HCT116 (cell line): ENCODE measurements around the gene ANTXRL. TPM values are rescaled to one million over a fixed set of nuclear protein-coding genes. Genes with fewer than 3 reads are reported as not detected.

ENCODE experiments used
- ATAC-seq: fragments of 200-7000 bp; cut with Tn5 transposase; 2 replicates; pipeline ENCODE4 v1.9.1; 2020; ENCODE audit warnings: mild to moderate bottlenecking, moderate library complexity
- BruUV-seq: library from RNA; stranded (reverse); fragments of 400-500 nt; replicated peaks from 2 replicates; lab custom pipeline; 2021; lab: Mats Ljungman, UMichigan
- CTCF ChIA-PET: fragments of 300-600 bp; sonication (Branson Sonifier 250); formaldehyde crosslinking; loops from one replicate; lab custom pipeline; 2021; ENCODE audit warnings: antibody characterized with exemption; lab: Charles Lee
- POLR2A ChIA-PET: fragments of 300-600, 350-600 bp; sonication (Branson Sonifier 250); formaldehyde crosslinking; loops from one replicate; lab custom pipeline; 2021; ENCODE audit warnings: antibody characterized with exemption; lab: Charles Lee
- RAD21 ChIA-PET, 2 experiments: fragments of 300-600 bp; sonication (Branson Sonifier 250); formaldehyde crosslinking; loops; one replicate each; lab custom pipeline; 2023; ENCODE audit warnings: low total read pairs in 2 of 2; ENCODE audit not compliant: uncharacterized antibody in 2 of 2, unreplicated experiment in 2 of 2, low non-redundant PET in 1 of 2; lab: Charles Lee
- DNase-seq: peaks from one replicate; pipeline ENCODE4 v3.0.0-alpha.2; 2010; ENCODE audit warnings: low read depth, low spot score
- H2AFZ ChIP-seq: fragments of 200-600 bp; shearing (Covaris generic), sonication (generic); 2 replicates; pipeline ENCODE4 v1.6.1; 2017; ENCODE audit warnings: low read depth, mixed run types, mixed read lengths, antibody characterized with exemption, low read length; ENCODE audit not compliant: poor library complexity, severe bottlenecking
- H3K27ac ChIP-seq: 2 replicates; pipeline ENCODE4 v1.5.1; 2012; ENCODE audit warnings: low read depth, low read length
- H3K27me3 ChIP-seq: fragments of 200-600 bp; sonication (generic); 2 replicates; pipeline ENCODE4 v1.6.1; 2016; ENCODE audit warnings: mixed run types, low read length, mixed read lengths; ENCODE audit not compliant: insufficient read depth
- H3K36me3 ChIP-seq, 2 experiments: fragments of 200-500 bp in 1 of 2; fragments of 200-600 bp in 1 of 2; sonication (Bioruptor generic) in 1 of 2; sonication (generic) in 1 of 2; 2 replicates each; pipeline versions ENCODE4 v1.5.1 to v1.6.1; 2014 to 2016; ENCODE audit warnings: low read length in 2 of 2, inconsistent platforms in 1 of 2, mixed read lengths in 1 of 2, mixed run types in 1 of 2; ENCODE audit not compliant: insufficient read depth in 2 of 2, control insufficient read depth in 1 of 2
- H3K4me1 ChIP-seq, 2 experiments: fragments of 200-600 bp in 1 of 2; sonication (generic) in 1 of 2; 2 replicates each; pipeline versions ENCODE4 v1.5.1 to v1.6.1; 2012 to 2017; ENCODE audit warnings: low read length in 2 of 2, inconsistent platforms in 1 of 2, mild to moderate bottlenecking in 1 of 2, mixed read lengths in 1 of 2, mixed run types in 1 of 2, moderate library complexity in 1 of 2; ENCODE audit not compliant: insufficient read depth in 2 of 2, control insufficient read depth in 1 of 2
- H3K4me2 ChIP-seq: fragments of 200-600 bp; sonication (generic); 2 replicates; pipeline ENCODE4 v1.6.1; 2017; ENCODE audit warnings: mixed run types, low read length, mixed read lengths
- H3K4me3 ChIP-seq, 2 experiments: fragments of 200-600 bp in 1 of 2; sonication (generic) in 1 of 2; replicated peaks in 1 of 2; 2 replicates each; pipeline ENCODE4 v1.5.1; 2011 to 2016; ENCODE audit warnings: low read length in 2 of 2, control low read depth in 1 of 2, low read depth in 1 of 2, mild to moderate bottlenecking in 1 of 2, mixed read lengths in 1 of 2, mixed run types in 1 of 2
- H3K79me2 ChIP-seq: fragments of 200-600 bp; sonication (generic); 2 replicates; pipeline ENCODE4 v1.6.1; 2017; ENCODE audit warnings: mild to moderate bottlenecking, mixed run types, low read length, moderate library complexity, mixed read lengths; ENCODE audit not compliant: insufficient read depth
- H3K9ac ChIP-seq: fragments of 200-600 bp; sonication (generic); 2 replicates; pipeline ENCODE4 v1.6.1; 2016; ENCODE audit warnings: low read length, mixed read lengths
- H3K9me2 ChIP-seq: fragments of 200-600 bp; sonication (generic), shearing (Covaris generic); 2 replicates; pipeline ENCODE4 v1.6.1; 2017; ENCODE audit warnings: mixed run types, mild to moderate bottlenecking, moderate library complexity; ENCODE audit not compliant: insufficient read depth
- H3K9me3 ChIP-seq, 2 experiments: fragments of 200-500 bp in 1 of 2; fragments of 200-600 bp in 1 of 2; sonication (Bioruptor generic) in 1 of 2; sonication (generic) in 1 of 2; 2 replicates each; pipeline ENCODE4 v1.6.1; 2014 to 2017; ENCODE audit warnings: low read length in 2 of 2, mixed read lengths in 2 of 2, inconsistent platforms in 1 of 2, low read depth in 1 of 2, mild to moderate bottlenecking in 1 of 2, mixed run types in 1 of 2, moderate library complexity in 1 of 2; ENCODE audit not compliant: control insufficient read depth in 1 of 2, insufficient read depth in 1 of 2
- H4K20me1 ChIP-seq: fragments of 200-600 bp; sonication (generic), shearing (Covaris generic); 2 replicates; pipeline ENCODE4 v1.6.1; 2017; ENCODE audit warnings: mixed run types, mild to moderate bottlenecking, moderate library complexity; ENCODE audit not compliant: insufficient read depth
- EZH2phosphoT487 ChIP-seq: fragments of 200-600 bp; IDR thresholded peaks from 2 replicates; pipeline ENCODE4 v1.6.1; 2018; ENCODE audit warnings: antibody characterized with exemption, borderline replicate concordance
- JUND ChIP-seq: IDR thresholded peaks from 2 replicates; pipeline ENCODE4 v1.6.1; 2012
- SIN3A ChIP-seq: IDR thresholded peaks from 2 replicates; pipeline ENCODE4 v1.6.1; 2012; ENCODE audit warnings: low read depth
- SRF ChIP-seq: IDR thresholded peaks from 2 replicates; pipeline ENCODE4 v1.6.1; 2012; ENCODE audit warnings: low read depth
- TCF7L2 ChIP-seq: IDR thresholded peaks from 2 replicates; pipeline ENCODE4 v1.7.0; 2011; ENCODE audit warnings: borderline replicate concordance, inconsistent platforms; ENCODE audit not compliant: insufficient read depth, insufficient read length; ENCODE audit errors: extremely low read depth
- ZNF274 ChIP-seq: fragments of 200-500 bp; sonication (Bioruptor generic); IDR thresholded peaks from 2 replicates; pipeline ENCODE4 v1.6.1; 2014; ENCODE audit warnings: mild to moderate bottlenecking, low read depth, low read length, inconsistent platforms
- intact Hi-C: fragments of 100-400 bp; cut with micrococcal nuclease; formaldehyde crosslinking; loops from 2 replicates; pipeline ENCODE4 v1.10.0; 2022
- total RNA-seq: library from RNA; stranded (reverse); gene quantifications from one replicate; pipeline ENCODE4 v1.2.1, GENCODE V29; 2021; ENCODE audit not compliant: unreplicated experiment
- TF ChIP-seq, protein P1 (sequence below): IDR thresholded peaks from 2 replicates; pipeline ENCODE4 v1.6.1; 2012; ENCODE audit warnings: low read depth

The ANTXRL gene
- total RNA-seq, 1 experiment from 2014 or later = not detected

- POLR2A ChIA-PET = no interaction called here
- Histone ChIP-seq H3K9me3 (no peaks in the 10 kb centered on the region), H2AFZ (no peak overlapping the region), H3K79me2 (no peaks in the 10 kb centered on the region), H3K9ac (no peak overlapping the region), H3K4me3 (no peak overlapping the region), H3K4me1 (no peaks in the 10 kb centered on the region), H4K20me1 (no peaks in the 10 kb centered on the region), H3K36me3 (no peaks in the 10 kb centered on the region), H3K27ac (no peak overlapping the region), H3K9me2 (no peaks in the 10 kb centered on the region), H3K4me2 (no peak overlapping the region), H3K27me3 (no peaks in the 10 kb centered on the region)
- intact Hi-C loops = no loop called here
- RAD21 ChIA-PET = no interaction called here
- DNase-seq (no peak), ATAC-seq (no peak)
- no TSS peak for BruUV-seq
- CTCF ChIA-PET = no interaction called here
- TF ChIP-seq EZH2phosphoT487 (no peak), SRF (no peak), JUND (no peak), ZNF274 (no peak), TCF7L2 (no peak), SIN3A (no peak)
- TF ChIP-seq, protein P1, sequence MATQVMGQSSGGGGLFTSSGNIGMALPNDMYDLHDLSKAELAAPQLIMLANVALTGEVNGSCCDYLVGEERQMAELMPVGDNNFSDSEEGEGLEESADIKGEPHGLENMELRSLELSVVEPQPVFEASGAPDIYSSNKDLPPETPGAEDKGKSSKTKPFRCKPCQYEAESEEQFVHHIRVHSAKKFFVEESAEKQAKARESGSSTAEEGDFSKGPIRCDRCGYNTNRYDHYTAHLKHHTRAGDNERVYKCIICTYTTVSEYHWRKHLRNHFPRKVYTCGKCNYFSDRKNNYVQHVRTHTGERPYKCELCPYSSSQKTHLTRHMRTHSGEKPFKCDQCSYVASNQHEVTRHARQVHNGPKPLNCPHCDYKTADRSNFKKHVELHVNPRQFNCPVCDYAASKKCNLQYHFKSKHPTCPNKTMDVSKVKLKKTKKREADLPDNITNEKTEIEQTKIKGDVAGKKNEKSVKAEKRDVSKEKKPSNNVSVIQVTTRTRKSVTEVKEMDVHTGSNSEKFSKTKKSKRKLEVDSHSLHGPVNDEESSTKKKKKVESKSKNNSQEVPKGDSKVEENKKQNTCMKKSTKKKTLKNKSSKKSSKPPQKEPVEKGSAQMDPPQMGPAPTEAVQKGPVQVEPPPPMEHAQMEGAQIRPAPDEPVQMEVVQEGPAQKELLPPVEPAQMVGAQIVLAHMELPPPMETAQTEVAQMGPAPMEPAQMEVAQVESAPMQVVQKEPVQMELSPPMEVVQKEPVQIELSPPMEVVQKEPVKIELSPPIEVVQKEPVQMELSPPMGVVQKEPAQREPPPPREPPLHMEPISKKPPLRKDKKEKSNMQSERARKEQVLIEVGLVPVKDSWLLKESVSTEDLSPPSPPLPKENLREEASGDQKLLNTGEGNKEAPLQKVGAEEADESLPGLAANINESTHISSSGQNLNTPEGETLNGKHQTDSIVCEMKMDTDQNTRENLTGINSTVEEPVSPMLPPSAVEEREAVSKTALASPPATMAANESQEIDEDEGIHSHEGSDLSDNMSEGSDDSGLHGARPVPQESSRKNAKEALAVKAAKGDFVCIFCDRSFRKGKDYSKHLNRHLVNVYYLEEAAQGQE = no peak
Observed at GRCh38 chr10:46328853-46329689, 42.3 kb downstream of the ANTXRL start.
